A549 (cell line): ENCODE results near the gene TMEM30A. TPM values are rescaled to one million over a fixed set of nuclear protein-coding genes. Genes with fewer than 3 reads are reported as not detected.

Experiments used
- ATAC-seq, 2 experiments: fragments of 200-7000 bp in 1 of 2; fragments of >200 bp in 1 of 2; cut with Nextera tagmentation in 1 of 2; cut with Tn5 transposase in 1 of 2; 3 replicates each; pipeline versions ENCODE4 v1.8.0 to v1.9.1; 2018 to 2020; ENCODE audit warnings: mild to moderate bottlenecking in 1 of 2, moderate library complexity in 1 of 2
- CTCF ChIA-PET: fragments of 300-600 bp; sonication (Branson Sonifier 250); formaldehyde crosslinking; extraction: SDS; loops from one replicate; lab custom pipeline; 2021; ENCODE audit warnings: antibody characterized with exemption, inconsistent platforms; lab: Yijun Ruan, JAX
- POLR2A ChIA-PET: fragments of 350-600 bp; formaldehyde crosslinking; extraction: SDS; loops from one replicate; lab custom pipeline; 2021; ENCODE audit warnings: antibody characterized with exemption, inconsistent platforms; lab: Yijun Ruan, JAX
- DNase-seq, 2 experiments: peaks; one replicate each; pipeline versions ENCODE4 v3.0.0 to v3.0.0-alpha.2; 2011 to 2016; ENCODE audit warnings: low read depth in 1 of 2, low spot score in 1 of 2
- FAIRE-seq: peaks from 2 replicates; lab custom pipeline; 2011; peaks lifted over from hg19 to GRCh38; lab: Jason Lieb, UNC
- H3K27ac ChIP-seq, 2 experiments: fragments of >200 bp; sonication (Bioruptor Twin); formaldehyde crosslinking; 3 replicates each; pipeline ENCODE4 v1.5.1; 2016 to 2017
- H3K4me1 ChIP-seq: fragments of >200 bp; sonication (Bioruptor Twin); formaldehyde crosslinking; 3 replicates; pipeline ENCODE4 v1.6.1; 2016
- H3K4me2 ChIP-seq: fragments of >200 bp; sonication (Bioruptor Twin); formaldehyde crosslinking; 3 replicates; pipeline ENCODE4 v1.6.1; 2016
- H3K4me3 ChIP-seq: fragments of >200 bp; sonication (Bioruptor Twin); formaldehyde crosslinking; 3 replicates; pipeline ENCODE4 v1.5.1; 2016
- H3K9me3 ChIP-seq: fragments of >200 bp; sonication (Bioruptor Twin); formaldehyde crosslinking; 3 replicates; pipeline ENCODE4 v1.6.1; 2016
- BHLHE40 ChIP-seq: IDR thresholded peaks from 2 replicates; pipeline ENCODE4 v1.6.1; 2012; ENCODE audit warnings: low read depth, low read length, inconsistent platforms
- EHF ChIP-seq: fragments of 250-450 bp; sonication (Bioruptor Pico); IDR thresholded peaks from 2 replicates; pipeline ENCODE4 v1.5.0; 2020; ENCODE audit warnings: mild to moderate bottlenecking
- EP300 ChIP-seq, 2 experiments: fragments of >200 bp; sonication (Bioruptor Twin); formaldehyde crosslinking; IDR thresholded peaks; 2 replicates in 1 of 2; 3 replicates in 1 of 2; pipeline ENCODE4 v1.6.1; 2016 to 2017
- FOSB ChIP-seq: fragments of 250-450 bp; sonication (Bioruptor Pico); IDR thresholded peaks from 2 replicates; pipeline ENCODE4 v1.5.0; 2020; ENCODE audit warnings: mild to moderate bottlenecking, moderate library complexity
- FOSL2 ChIP-seq, 2 experiments: fragments of 450-650 bp in 1 of 2; fragments of >200 bp in 1 of 2; sonication (Bioruptor Twin) in 1 of 2; formaldehyde crosslinking; IDR thresholded peaks; 2 replicates each; pipeline versions ENCODE4 v1.5.0 to v1.6.1; 2016 to 2020; ENCODE audit warnings: mild to moderate bottlenecking in 1 of 2, moderate library complexity in 1 of 2
- GATA3 ChIP-seq: IDR thresholded peaks from 2 replicates; pipeline ENCODE4 v1.6.1; 2012; ENCODE audit warnings: borderline replicate concordance
- JUN ChIP-seq, 2 experiments: fragments of >200 bp; sonication (Bioruptor Twin); formaldehyde crosslinking; IDR thresholded peaks; 2 replicates in 1 of 2; 3 replicates in 1 of 2; pipeline ENCODE4 v1.6.1; 2016 to 2017
- JUNB ChIP-seq: fragments of >200 bp; sonication (Bioruptor Twin); formaldehyde crosslinking; IDR thresholded peaks from 2 replicates; pipeline ENCODE4 v1.6.1; 2016
- KDM1A ChIP-seq: fragments of 200-600 bp; sonication (generic); IDR thresholded peaks from 2 replicates; pipeline ENCODE4 v1.6.1; 2016; ENCODE audit warnings: low read depth, mild to moderate bottlenecking
- MAZ ChIP-seq: fragments of 150-350 bp; IDR thresholded peaks from 2 replicates; pipeline ENCODE4 v1.6.1; 2014; ENCODE audit warnings: antibody characterized with exemption, low read depth, low read length, borderline replicate concordance
- NR3C1 ChIP-seq: fragments of >200 bp; sonication (Bioruptor Twin); formaldehyde crosslinking; IDR thresholded peaks from 3 replicates; pipeline ENCODE4 v1.6.1; 2017
- POLR2A ChIP-seq: IDR thresholded peaks from 2 replicates; pipeline ENCODE4 v1.6.1; 2012; ENCODE audit warnings: mild to moderate bottlenecking, low read length
- RARB ChIP-seq: fragments of 250-450 bp; sonication (Bioruptor Pico); IDR thresholded peaks from 2 replicates; pipeline ENCODE4 v1.8.0; 2021; ENCODE audit warnings: mild to moderate bottlenecking, moderate library complexity
- RCOR1 ChIP-seq: fragments of 150-350 bp; IDR thresholded peaks from 2 replicates; pipeline ENCODE4 v1.6.1; 2014; ENCODE audit warnings: antibody characterized with exemption, low read length, low read depth
- SMC3 ChIP-seq: fragments of >200 bp; sonication (Bioruptor Twin); formaldehyde crosslinking; IDR thresholded peaks from 3 replicates; pipeline ENCODE4 v1.6.1; 2018; ENCODE audit warnings: inconsistent platforms
- ZNF302 ChIP-seq: fragments of 250-450 bp; sonication (Bioruptor Pico); IDR thresholded peaks from 2 replicates; pipeline ENCODE4 v1.9.0; 2021; ENCODE audit warnings: inconsistent platforms, mild to moderate bottlenecking, moderate library complexity
- WGBS: methylation state at CpG from one replicate; pipeline ENCODE4 v1.1.6; 2017; ENCODE audit errors: missing lambda C conversion rate; 5-methylcytosine and 5-hydroxymethylcytosine counted together
- polyA plus RNA-seq, 4 experiments: library from polyadenylated mRNA; depleted of rRNA in 3 of 4; stranded (reverse); fragments of >200 nt; fragmentation: RNase III in 1 of 4; extraction: RNeasy Plus Mini Kit Qiagen cat#74134 plus additional on column Dnase treatment in 1 of 4; gene quantifications; 2 replicates in 3 of 4; 3 replicates in 1 of 4; pipeline ENCODE4 v1.2.3, GENCODE V29; 2011 to 2017
- TF ChIP-seq, protein P1 (sequence below): fragments of 250-450 bp; sonication (Bioruptor Pico); IDR thresholded peaks from 2 replicates; pipeline ENCODE4 v1.5.0; 2020; ENCODE audit warnings: low read depth, mild to moderate bottlenecking, moderate library complexity
- TF ChIP-seq, protein P2 (sequence below): IDR thresholded peaks from 2 replicates; pipeline ENCODE4 v1.6.1; 2012
- TF ChIP-seq, protein P3 (sequence below): fragments of 450-650 bp; IDR thresholded peaks from 2 replicates; pipeline ENCODE4 v1.6.1; 2014; ENCODE audit warnings: antibody characterized with exemption

TMEM30A gene
- polyA plus RNA-seq, 2 of the 4 experiments (the other 2 are of a cell fraction), result 65.1 to 75.5 TPM

DNA sequence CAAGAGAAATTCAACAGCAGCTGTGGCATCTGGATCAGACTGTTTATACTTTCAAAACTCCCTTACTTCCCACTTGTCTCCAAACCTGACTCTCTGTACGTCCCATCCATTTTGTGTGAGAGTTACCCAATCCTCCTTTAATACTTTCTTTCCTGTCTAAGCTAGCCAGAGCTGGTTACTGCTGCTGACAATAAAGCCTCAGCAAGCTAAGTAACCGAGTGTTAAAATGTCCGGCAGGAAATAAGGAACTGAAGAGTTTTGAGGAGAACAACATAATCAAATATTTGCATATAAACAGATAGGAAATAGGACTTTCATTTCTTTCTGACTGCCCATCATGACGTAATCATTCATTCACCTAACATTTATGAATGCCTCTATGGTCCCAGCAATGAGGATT lies 11.6 kb downstream of the TMEM30A start:
- H3K4me2 ChIP-seq, result no peak overlapping the region
- ChIA-PET CTCF (no interaction called here), POLR2A (interaction anchor here (0.6 to 1.5 kb wide), 2 partner anchors 8 to 11 kb away, joined by 3 read pairs; partner anchors contain the start of gene TMEM30A)
- H3K4me3 ChIP-seq, result no peak overlapping the region
- 82% methylated on average over 4 of the region's 4 CpGs for WGBS
- peak overlapping the region; percentile 63 to 76 for H3K27ac ChIP-seq
- no peak for FAIRE-seq
- peaks cover 59% of the 10 kb centered on the region for H3K4me1 ChIP-seq
- TF ChIP-seq SMC3 (no peak), ZNF302 (CRISPR knock-in tag) (no peak), EHF (CRISPR knock-in tag) (no peak), NR3C1 (no peak), FOSB (CRISPR knock-in tag) (no peak), JUN (IDR thresholded peaks at IDR 0.05) (no peak), GATA3 (no peak), POLR2A (no peak), RCOR1 (no peak), FOSL2 (IDR thresholded peaks at IDR 0.05) (no peak), FOSL2 (CRISPR knock-in tag; IDR thresholded peaks at IDR 0.05) (no peak)
- TF ChIP-seq, protein P1, sequence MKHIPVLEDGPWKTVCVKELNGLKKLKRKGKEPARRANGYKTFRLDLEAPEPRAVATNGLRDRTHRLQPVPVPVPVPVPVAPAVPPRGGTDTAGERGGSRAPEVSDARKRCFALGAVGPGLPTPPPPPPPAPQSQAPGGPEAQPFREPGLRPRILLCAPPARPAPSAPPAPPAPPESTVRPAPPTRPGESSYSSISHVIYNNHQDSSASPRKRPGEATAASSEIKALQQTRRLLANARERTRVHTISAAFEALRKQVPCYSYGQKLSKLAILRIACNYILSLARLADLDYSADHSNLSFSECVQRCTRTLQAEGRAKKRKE (CRISPR knock-in tag), result no peak
- TF ChIP-seq, protein P2, sequence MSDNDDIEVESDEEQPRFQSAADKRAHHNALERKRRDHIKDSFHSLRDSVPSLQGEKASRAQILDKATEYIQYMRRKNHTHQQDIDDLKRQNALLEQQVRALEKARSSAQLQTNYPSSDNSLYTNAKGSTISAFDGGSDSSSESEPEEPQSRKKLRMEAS, result no peak
- TF ChIP-seq, protein P3, sequence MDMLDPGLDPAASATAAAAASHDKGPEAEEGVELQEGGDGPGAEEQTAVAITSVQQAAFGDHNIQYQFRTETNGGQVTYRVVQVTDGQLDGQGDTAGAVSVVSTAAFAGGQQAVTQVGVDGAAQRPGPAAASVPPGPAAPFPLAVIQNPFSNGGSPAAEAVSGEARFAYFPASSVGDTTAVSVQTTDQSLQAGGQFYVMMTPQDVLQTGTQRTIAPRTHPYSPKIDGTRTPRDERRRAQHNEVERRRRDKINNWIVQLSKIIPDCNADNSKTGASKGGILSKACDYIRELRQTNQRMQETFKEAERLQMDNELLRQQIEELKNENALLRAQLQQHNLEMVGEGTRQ, result no peak
- H3K9me3 ChIP-seq, result no peaks in the 10 kb centered on the region
- ATAC-seq, result no peak
- DNase-seq, result no peak

DNA sequence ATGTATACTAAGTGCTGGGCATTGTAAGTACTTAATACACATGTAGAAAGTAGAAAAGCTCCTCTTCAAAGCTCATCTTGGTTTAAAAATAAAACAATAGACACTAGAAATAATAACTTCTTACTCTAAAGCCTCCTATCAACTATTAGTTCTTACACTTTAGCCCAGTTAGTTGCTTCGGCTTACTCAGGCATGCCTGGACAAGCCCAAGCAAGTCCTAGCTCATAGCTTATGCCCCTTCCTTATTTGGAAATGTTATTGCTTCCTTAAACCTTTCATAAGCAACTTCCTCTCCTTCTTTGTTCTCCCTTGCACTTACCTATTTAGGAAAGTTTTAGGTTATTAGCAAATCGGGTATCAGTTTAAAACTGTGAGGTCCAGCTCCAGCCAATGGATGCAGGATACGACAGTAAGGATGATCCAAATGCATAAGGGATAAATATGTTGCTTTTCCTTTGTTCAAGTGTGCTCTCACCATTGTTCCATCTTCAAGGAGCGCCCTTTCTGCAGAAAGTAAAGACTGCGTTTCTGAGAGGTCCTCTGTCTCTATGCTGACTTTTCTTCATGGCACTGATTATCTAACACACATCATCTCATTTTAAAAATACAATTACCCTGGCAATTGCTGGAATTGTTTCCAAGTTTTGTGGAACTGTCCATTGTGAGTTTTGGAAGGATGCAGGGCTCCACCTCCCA lies 12.3 kb downstream of the TMEM30A start:
- no peak for TF ChIP-seq RARB
- TF ChIP-seq, protein P3, result no peak
- TF ChIP-seq NR3C1, result no peak
- TF ChIP-seq EP300 (IDR thresholded peaks at IDR 0.05), result no peak
- TF ChIP-seq KDM1A, result no peak
- peak overlapping the region; percentile 63 to 76 for H3K27ac ChIP-seq
- no peak overlapping the region for H3K4me3 ChIP-seq
- CTCF ChIA-PET, result interaction anchor here (0.8 to 1.5 kb wide), 2 partner anchors 10 to 252 kb away, joined by 3 to 5 read pairs; no protein-coding TSS in a partner anchor
- H3K4me2 ChIP-seq, result no peak overlapping the region
- POLR2A ChIA-PET, result interaction anchor here (1.5 kb wide), 1 partner anchor 12 kb away, joined by 3 read pairs; the partner anchor contains the start of gene TMEM30A
- DNase-seq (no peak), FAIRE-seq (no peak), ATAC-seq (no peak)
- no peaks in the 10 kb centered on the region for H3K9me3 ChIP-seq
- 84% methylated on average over 5 of the region's 5 CpGs for WGBS
- H3K4me1 ChIP-seq, result peaks cover 59% of the 10 kb centered on the region

DNA sequence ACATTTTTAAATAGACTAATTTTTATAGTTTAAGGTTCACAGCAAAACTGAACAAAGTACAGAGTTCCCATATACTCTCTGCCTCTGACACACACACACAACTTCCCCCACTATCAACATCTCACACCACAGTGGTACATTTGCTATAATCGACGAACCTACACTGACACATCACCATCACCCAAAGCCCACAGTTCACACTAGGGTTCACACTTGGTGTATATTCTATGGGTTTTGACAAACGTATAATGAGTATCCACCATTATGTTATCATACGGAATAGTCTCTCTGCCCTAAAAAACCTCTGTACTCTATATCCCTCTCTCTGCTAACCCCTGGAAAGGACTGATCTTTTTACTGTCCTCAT lies 15.6 kb downstream of the TMEM30A start:
- ChIA-PET POLR2A (interaction anchor here (1.3 kb wide), 1 partner anchor 16 kb away, joined by 6 read pairs; the partner anchor contains the start of gene TMEM30A), CTCF (interaction anchor here (1.7 kb wide), 1 partner anchor 8 kb away, joined by 4 read pairs; no protein-coding TSS in a partner anchor)
- H3K4me3 ChIP-seq, result no peak overlapping the region
- H3K4me2 ChIP-seq, result no peak overlapping the region
- H3K4me1 ChIP-seq, result peaks cover 34% of the 10 kb centered on the region
- DNase-seq (no peak), FAIRE-seq (no peak), ATAC-seq (no peak; a peak in 1 of 6 replicates)
- no peaks in the 10 kb centered on the region for H3K9me3 ChIP-seq
- 78% methylated on average over 4 of the region's 4 CpGs for WGBS
- TF ChIP-seq BHLHE40, result no peak
- no peak for TF ChIP-seq MAZ
- no peak for TF ChIP-seq JUNB
- H3K27ac ChIP-seq, result no peak overlapping the region
